Naive thymus-derived CD4-positive, alpha-beta T cell (primary cell): Measurements from ENCODE around the gene ACSM3. TPM values are rescaled to one million over a fixed set of nuclear protein-coding genes. Genes with fewer than 3 reads are reported as not detected.

ENCODE experiments used
- ATAC-seq: fragments of 150-1000 bp; cut with Tn5 transposase; 2 replicates; pipeline ENCODE4 v1.10.0; 2021; ENCODE audit warnings: mild to moderate bottlenecking, moderate library complexity
- CTCF ChIA-PET: fragments of 350-600 bp; sonication (Branson Sonifier 250); formaldehyde crosslinking; loops from one replicate; lab custom pipeline; 2021; ENCODE audit warnings: antibody characterized with exemption; lab: Charles Lee
- POLR2A ChIA-PET: fragments of 350-600 bp; sonication (Branson Sonifier 250); formaldehyde crosslinking; loops from one replicate; lab custom pipeline; 2021; ENCODE audit warnings: antibody characterized with exemption, inconsistent platforms; lab: Charles Lee
- DNase-seq, 9 donors: peaks; one replicate each; pipeline versions ENCODE4 v3.0.0 to v3.0.0-alpha.2; 2020 to 2022; ENCODE audit warnings: mixed read lengths in 1 of 9
- H3K27ac ChIP-seq: one replicate; pipeline ENCODE4 v1.7.0; 2013; ENCODE audit warnings: mild to moderate bottlenecking, low read depth, low read length, moderate library complexity
- H3K27me3 ChIP-seq, 2 donors: one replicate each; pipeline ENCODE4 v1.7.0; 2013; ENCODE audit warnings: low read length in 2 of 2, mild to moderate bottlenecking in 2 of 2, moderate library complexity in 2 of 2; ENCODE audit not compliant: control insufficient read depth in 2 of 2, insufficient read depth in 2 of 2
- H3K36me3 ChIP-seq, 3 experiments: 1 replicate in 2 of 3; 2 replicates in 1 of 3; pipeline ENCODE4 v1.7.0; 2013; ENCODE audit warnings: low read length in 3 of 3, mild to moderate bottlenecking in 3 of 3, moderate library complexity in 1 of 3; ENCODE audit not compliant: insufficient read depth in 3 of 3, control insufficient read depth in 2 of 3
- H3K4me1 ChIP-seq, 2 donors: one replicate each; pipeline ENCODE4 v1.7.0; 2013; ENCODE audit warnings: low read length in 2 of 2, mild to moderate bottlenecking in 2 of 2, moderate library complexity in 1 of 2; ENCODE audit not compliant: control insufficient read depth in 2 of 2, insufficient read depth in 2 of 2
- H3K4me3 ChIP-seq: 2 replicates; pipeline ENCODE4 v1.7.0; 2013; ENCODE audit warnings: mild to moderate bottlenecking, low read length
- H3K9me3 ChIP-seq, 3 experiments: 1 replicate in 2 of 3; 2 replicates in 1 of 3; pipeline ENCODE4 v1.7.0; 2013; ENCODE audit warnings: low read length in 3 of 3; ENCODE audit not compliant: control insufficient read depth in 2 of 3
- H3K27ac Mint-ChIP-seq, 9 donors: one replicate each; pipeline ENCODE4 v1.8.0; 2020 to 2022; ENCODE audit warnings: mixed read lengths in 9 of 9, mild to moderate bottlenecking in 8 of 9, moderate library complexity in 5 of 9, inconsistent platforms in 2 of 9
- H3K27me3 Mint-ChIP-seq, 5 donors: one replicate each; pipeline ENCODE4 v1.8.0; 2021 to 2022; ENCODE audit warnings: mixed read lengths in 5 of 5, mild to moderate bottlenecking in 1 of 5
- H3K36me3 Mint-ChIP-seq, 5 donors: one replicate each; pipeline ENCODE4 v1.8.0; 2020 to 2022; ENCODE audit warnings: mixed read lengths in 5 of 5, mild to moderate bottlenecking in 3 of 5, inconsistent platforms in 1 of 5
- H3K4me1 Mint-ChIP-seq, 7 donors: one replicate each; pipeline ENCODE4 v1.8.0; 2020 to 2022; ENCODE audit warnings: mixed read lengths in 7 of 7, mild to moderate bottlenecking in 3 of 7, inconsistent platforms in 1 of 7
- H3K4me3 Mint-ChIP-seq, 10 donors: one replicate each; pipeline ENCODE4 v1.8.0; 2020 to 2022; ENCODE audit warnings: mild to moderate bottlenecking in 10 of 10, mixed read lengths in 10 of 10, moderate library complexity in 6 of 10, inconsistent platforms in 2 of 10
- H3K9me3 Mint-ChIP-seq, 11 donors: one replicate each; pipeline ENCODE4 v1.8.0; 2020 to 2022; ENCODE audit warnings: mixed read lengths in 11 of 11, mild to moderate bottlenecking in 4 of 11, inconsistent platforms in 1 of 11, moderate library complexity in 1 of 11
- intact Hi-C, 2 donors: fragments of 100-400 bp; cut with micrococcal nuclease; formaldehyde crosslinking; loops; one replicate each; pipeline ENCODE4 v1.15.1; 2023
- polyA plus RNA-seq, 2 donors: library from polyadenylated mRNA; unstranded; fragments of 300-500 nt; fragmentation: Illumina TruSeq; gene quantifications; one replicate each; pipeline ENCODE4 v1.2.3, GENCODE V29; 2021
- total RNA-seq, 6 experiments: library from RNA in 5 of 6; stranded (reverse) in 5 of 6; gene quantifications; 1 replicate in 5 of 6; 2 replicates in 1 of 6; pipeline ENCODE4 v1.2.3 and lab custom pipeline; 2021 to 2026

ACSM3 gene
- total and polyA plus RNA-seq, 7 experiments from 2014 or later = 3.0 to 10.9 (median 8.2) TPM

DNA sequence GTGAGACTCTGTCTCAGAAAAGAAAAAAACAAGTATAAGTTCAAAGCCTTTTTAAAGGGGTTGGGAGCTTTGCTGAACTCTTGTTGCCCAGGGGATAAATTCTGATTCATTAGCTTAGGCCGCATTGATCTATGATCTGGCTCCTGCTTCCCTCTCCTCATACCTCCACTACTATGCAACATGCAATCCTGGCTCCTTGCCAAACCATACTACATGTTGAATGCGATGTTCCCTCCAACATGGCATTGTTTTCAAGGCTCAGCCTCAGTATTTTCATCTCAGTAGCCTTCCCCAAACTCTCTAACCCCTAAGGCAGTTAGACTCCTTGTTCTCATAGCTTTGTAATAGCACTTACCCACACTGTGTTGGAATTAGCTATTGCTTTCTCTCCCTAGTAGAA, 48.7 kb downstream of the ACSM3 start:
- Histone ChIP-seq H3K4me3 (no peak overlapping the region), H3K4me1 (peaks cover 2 to 4% of the 10 kb centered on the region in 2 donors), H3K27ac (no peak overlapping the region), H3K9me3 (no peaks in the 10 kb centered on the region), H3K36me3 (no peaks in the 10 kb centered on the region), H3K27me3 (no peaks in the 10 kb centered on the region)
- DNase-seq (no peak), ATAC-seq (no peak)
- POLR2A ChIA-PET = no interaction called here
- Mint-ChIP-seq H3K27ac (no peak overlapping the region), H3K4me3 (no peak overlapping the region), H3K27me3 (no peaks in the 10 kb centered on the region), H3K36me3 (peaks cover 0 to 11% (median 0%) of the 10 kb centered on the region in 5 donors), H3K4me1 (peaks cover 0 to 25% (median 8%) of the 10 kb centered on the region in 7 donors), H3K9me3 (no peaks in the 10 kb centered on the region)
- CTCF ChIA-PET = no interaction called here
- intact Hi-C loops = no loop called here

DNA sequence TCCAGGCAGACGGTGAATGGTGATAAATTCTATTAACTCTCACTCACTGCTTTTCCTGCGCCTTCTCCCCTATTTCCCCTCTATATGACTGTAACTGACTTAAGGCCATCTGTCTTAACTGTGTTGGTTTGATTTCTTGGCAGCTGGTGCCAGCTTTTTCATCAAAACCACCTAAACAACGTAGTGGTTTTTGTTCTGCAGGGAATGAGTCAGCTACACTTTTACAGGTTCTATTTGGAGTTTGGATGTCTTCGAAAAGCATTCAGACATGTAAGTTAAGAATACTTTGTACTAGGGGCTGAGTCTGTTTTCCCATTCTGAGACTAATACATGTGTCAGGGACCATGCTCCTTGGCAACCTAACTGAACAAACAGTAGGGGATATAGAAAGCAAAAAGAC, 51.0 kb downstream of the ACSM3 start:
- Histone ChIP-seq H3K27ac (no peak overlapping the region), H3K4me3 (no peak overlapping the region), H3K9me3 (no peaks in the 10 kb centered on the region), H3K4me1 (no peaks in the 10 kb centered on the region), H3K27me3 (no peaks in the 10 kb centered on the region), H3K36me3 (no peaks in the 10 kb centered on the region)
- H3K27ac Mint-ChIP-seq = peak overlapping the region in 1 of 9 donors; percentile 66
- ATAC-seq (no peak), DNase-seq (no peak)
- no peaks in the 10 kb centered on the region for H3K27me3 Mint-ChIP-seq
- H3K4me1 Mint-ChIP-seq = peaks cover 0 to 17% (median 0%) of the 10 kb centered on the region in 7 donors
- peaks cover 0 to 18% (median 0%) of the 10 kb centered on the region in 5 donors for H3K36me3 Mint-ChIP-seq
- intact Hi-C loops = loop anchor here in 1 of 2 donors (5.0 kb wide), 1 partner anchor 1312 kb away; no protein-coding TSS in a partner anchor
- ChIA-PET POLR2A (no interaction called here), CTCF (no interaction called here)
- no peaks in the 10 kb centered on the region for H3K9me3 Mint-ChIP-seq
- H3K4me3 Mint-ChIP-seq = no peak overlapping the region

DNA sequence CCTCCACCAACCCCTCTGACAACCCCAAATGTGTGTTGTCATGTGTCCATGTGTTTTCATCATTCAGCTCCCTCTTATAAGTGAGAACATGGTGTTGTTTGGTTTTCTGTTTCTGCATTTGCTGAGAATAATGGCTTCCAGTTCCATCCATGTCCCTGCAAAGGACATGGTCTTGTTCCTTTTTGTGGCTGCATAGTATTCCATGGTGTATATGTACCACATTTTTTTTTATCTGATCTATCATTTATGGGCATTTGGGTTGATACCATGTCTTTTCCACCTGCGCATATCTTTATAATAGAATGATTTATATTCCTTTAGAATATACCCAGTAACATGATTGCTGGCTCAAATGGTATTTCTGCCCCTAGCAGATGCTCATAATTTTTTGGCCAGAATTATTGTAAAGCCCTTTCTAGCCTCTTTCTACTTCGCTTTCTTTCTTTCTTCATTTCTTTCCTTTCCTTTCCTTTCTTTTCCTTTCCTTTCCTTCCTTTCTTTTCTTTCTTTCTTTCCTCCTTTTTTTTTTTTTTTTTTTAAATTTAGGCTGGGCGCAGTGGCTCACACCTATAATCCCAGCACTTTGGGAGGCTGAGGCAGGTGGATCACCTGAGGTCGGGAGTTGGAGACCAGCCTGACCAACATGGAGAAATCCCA, 55.2 kb downstream of the ACSM3 start:
- Mint-ChIP-seq H3K27ac (no peak overlapping the region), H3K4me3 (no peak overlapping the region), H3K4me1 (peaks cover 0 to 30% (median 5%) of the 10 kb centered on the region in 7 donors), H3K27me3 (no peaks in the 10 kb centered on the region), H3K9me3 (no peaks in the 10 kb centered on the region), H3K36me3 (peaks cover 0 to 35% (median 0%) of the 10 kb centered on the region in 5 donors)
- H3K27me3 ChIP-seq = no peaks in the 10 kb centered on the region
- no peaks in the 10 kb centered on the region for H3K36me3 ChIP-seq
- H3K4me3 ChIP-seq = no peak overlapping the region
- CTCF ChIA-PET = no interaction called here
- intact Hi-C loops = loop anchor here in 1 of 2 donors (5.0 kb wide), 1 partner anchor 1317 kb away; no protein-coding TSS in a partner anchor
- no peaks in the 10 kb centered on the region for H3K4me1 ChIP-seq
- DNase-seq (no peak), ATAC-seq (no peak)
- H3K27ac ChIP-seq = no peak overlapping the region
- POLR2A ChIA-PET = no interaction called here
- no peaks in the 10 kb centered on the region for H3K9me3 ChIP-seq

DNA sequence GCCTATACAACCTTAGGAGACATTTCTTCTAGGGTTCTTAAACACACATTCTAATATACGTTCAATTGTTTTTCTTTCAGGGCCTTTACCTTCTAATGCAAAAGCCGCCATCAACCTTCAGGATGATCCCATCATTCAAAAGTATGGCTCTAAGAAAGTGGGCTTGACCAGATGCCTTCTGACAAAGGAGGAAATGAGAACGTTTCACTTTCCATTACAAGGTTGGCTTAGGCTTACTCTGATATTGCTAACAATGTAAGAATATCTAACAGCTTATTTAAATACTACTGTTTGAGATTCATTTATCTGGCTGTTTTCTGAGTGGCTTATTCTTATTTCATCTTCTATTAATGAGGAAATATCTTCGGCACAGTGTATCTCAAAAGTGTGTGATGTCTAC, 57.9 kb downstream of the ACSM3 start:
- H3K4me3 ChIP-seq = no peak overlapping the region
- peaks cover 0 to 20% (median 5%) of the 10 kb centered on the region in 7 donors for H3K4me1 Mint-ChIP-seq
- H3K27ac ChIP-seq = no peak overlapping the region
- intact Hi-C loops = no loop called here
- no peaks in the 10 kb centered on the region for H3K36me3 ChIP-seq
- H3K27me3 Mint-ChIP-seq = no peaks in the 10 kb centered on the region
- H3K9me3 ChIP-seq = no peaks in the 10 kb centered on the region
- ATAC-seq (no peak), DNase-seq (no peak)
- H3K27ac Mint-ChIP-seq = no peak overlapping the region
- no peak overlapping the region for H3K4me3 Mint-ChIP-seq
- peaks cover 0 to 37% (median 0%) of the 10 kb centered on the region in 5 donors for H3K36me3 Mint-ChIP-seq
- no peaks in the 10 kb centered on the region for H3K9me3 Mint-ChIP-seq
- ChIA-PET POLR2A (no interaction called here), CTCF (no interaction called here)
- H3K27me3 ChIP-seq = no peaks in the 10 kb centered on the region
- H3K4me1 ChIP-seq = no peaks in the 10 kb centered on the region

DNA sequence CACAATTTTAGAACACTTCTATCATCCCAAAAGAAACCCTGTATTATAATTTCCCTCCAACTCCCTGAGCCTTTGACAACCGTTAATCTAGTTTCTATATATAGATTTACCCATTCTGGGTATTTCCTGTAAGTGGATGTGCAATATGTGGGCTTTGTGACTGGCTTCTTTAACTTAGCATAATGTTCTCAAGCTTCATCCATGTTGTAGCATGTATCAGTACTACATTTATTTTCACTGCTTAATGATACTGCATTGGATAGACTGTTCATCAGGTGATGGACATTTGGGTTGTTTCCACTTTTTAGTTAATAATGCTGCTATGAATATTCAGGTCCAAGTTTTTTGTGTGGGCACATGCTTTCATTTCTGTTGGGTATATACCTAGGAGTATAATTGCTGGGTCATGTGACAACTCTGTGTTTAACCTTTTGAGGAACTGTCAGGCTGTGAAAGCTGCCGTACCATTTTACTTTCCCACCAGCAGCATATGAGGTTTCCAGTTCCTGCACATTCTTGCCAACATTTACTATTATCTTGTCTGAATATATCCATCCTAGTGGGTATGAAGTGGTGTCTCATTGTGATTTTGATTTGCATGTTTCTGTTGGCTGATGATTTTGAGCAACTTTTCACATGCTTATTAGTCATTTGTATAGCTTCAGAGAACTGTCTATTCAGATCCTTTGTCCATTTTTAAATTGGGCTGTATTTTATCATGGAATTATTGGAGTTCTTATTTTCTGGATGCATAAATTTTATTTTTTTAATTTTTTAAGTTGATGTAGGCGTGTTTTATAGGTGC, 58.9 kb downstream of the ACSM3 start:
- no peaks in the 10 kb centered on the region for H3K9me3 ChIP-seq
- no peaks in the 10 kb centered on the region for H3K36me3 ChIP-seq
- intact Hi-C loops = no loop called here
- CTCF ChIA-PET = interaction anchor here (0.6 kb wide), 1 partner anchor 264 kb away, joined by 3 read pairs; no protein-coding TSS in a partner anchor
- DNase-seq = no peak
- H3K36me3 Mint-ChIP-seq = peaks cover 0 to 41% (median 0%) of the 10 kb centered on the region in 5 donors
- H3K27ac Mint-ChIP-seq = peak overlapping the region in 1 of 9 donors; percentile 64
- H3K27ac ChIP-seq = no peak overlapping the region
- H3K4me3 Mint-ChIP-seq = peak overlapping the region in 1 of 10 donors; percentile 13
- H3K4me3 ChIP-seq = no peak overlapping the region
- no peaks in the 10 kb centered on the region for H3K9me3 Mint-ChIP-seq
- no peak for ATAC-seq
- POLR2A ChIA-PET = no interaction called here
- H3K4me1 Mint-ChIP-seq = peaks cover 0 to 20% (median 5%) of the 10 kb centered on the region in 7 donors
- H3K27me3 ChIP-seq = no peaks in the 10 kb centered on the region
- no peaks in the 10 kb centered on the region for H3K4me1 ChIP-seq
- no peaks in the 10 kb centered on the region for H3K27me3 Mint-ChIP-seq

DNA sequence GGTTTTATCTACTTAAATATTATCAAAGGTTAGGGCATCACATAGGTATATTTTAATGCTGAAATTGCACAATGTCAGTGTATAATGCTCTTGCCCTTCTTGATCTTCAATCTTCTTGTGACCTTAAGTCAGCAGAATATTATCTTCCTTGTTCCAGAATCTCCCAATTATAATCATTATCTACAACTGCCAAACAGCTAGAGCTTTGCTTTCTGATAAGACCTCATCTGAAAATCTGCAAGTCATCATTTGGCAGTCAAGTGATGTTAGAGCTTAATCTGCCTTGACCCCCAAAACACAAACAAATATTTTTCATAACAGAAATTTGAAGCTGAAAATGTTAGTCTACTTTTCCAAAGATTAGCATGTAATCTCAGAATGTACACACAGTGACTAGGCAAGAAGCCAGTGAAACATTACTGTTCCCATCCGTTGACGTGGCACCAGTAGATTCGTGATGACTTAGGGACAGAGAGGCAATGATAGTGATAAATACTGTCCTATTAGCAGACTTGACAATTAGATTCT, 62.3 kb downstream of the ACSM3 start:
- H3K4me1 Mint-ChIP-seq = peaks cover 0 to 18% (median 5%) of the 10 kb centered on the region in 7 donors
- Histone ChIP-seq H3K27ac (no peak overlapping the region), H3K36me3 (no peaks in the 10 kb centered on the region), H3K4me3 (no peak overlapping the region), H3K4me1 (no peaks in the 10 kb centered on the region), H3K27me3 (no peaks in the 10 kb centered on the region), H3K9me3 (no peaks in the 10 kb centered on the region)
- ATAC-seq = no peak
- POLR2A ChIA-PET = no interaction called here
- intact Hi-C loops = no loop called here
- DNase-seq = no peak
- no peak overlapping the region for H3K4me3 Mint-ChIP-seq
- no peaks in the 10 kb centered on the region for H3K9me3 Mint-ChIP-seq
- CTCF ChIA-PET = no interaction called here
- H3K27ac Mint-ChIP-seq = no peak overlapping the region
- peaks cover 0 to 27% (median 0%) of the 10 kb centered on the region in 5 donors for H3K36me3 Mint-ChIP-seq
- H3K27me3 Mint-ChIP-seq = no peaks in the 10 kb centered on the region
